Astrocyte of the hippocampus (primary cell): ENCODE measurements around the gene TIMM44.
"Not testable (repeated sequence)": the region's sequence is repeated elsewhere in the genome, so short reads cannot be mapped to it uniquely, and the experiment has no call there.

ENCODE experiments used
- DNase-seq: peaks from one replicate; pipeline ENCODE4 v3.0.0; 2011; ENCODE audit warnings: low read depth, low spot score

Gene TIMM44

GRCh38 chr19:7977021-7977722 is 33.7 kb upstream of the TIMM44 start:
- DNase-seq: no peak

- DNase-seq: no peak
These were observed 33.0 kb upstream of the TIMM44 start for GRCh38 chr19:7976461-7976860.

DNA sequence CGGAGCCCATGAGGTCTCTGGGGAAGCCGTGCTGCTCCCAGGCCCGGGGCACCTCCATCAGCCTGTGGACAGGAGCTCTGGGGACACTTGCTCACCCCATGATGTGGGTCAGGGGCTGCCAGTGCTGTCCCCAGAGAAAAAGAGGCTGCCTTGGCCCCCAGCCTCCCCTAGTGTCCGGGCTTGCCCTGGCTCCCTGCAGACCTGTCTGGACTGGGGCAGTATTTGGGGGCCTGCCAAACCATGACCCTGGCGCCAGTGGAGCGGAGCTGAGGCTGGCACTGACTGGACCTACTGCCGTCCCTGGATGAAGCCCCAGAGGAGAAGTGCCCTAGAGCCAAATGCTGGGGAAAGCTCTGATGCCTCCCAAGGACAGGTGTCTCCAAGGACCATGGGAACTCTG is 31.6 kb upstream of the TIMM44 start:
- peak; percentile 23 for DNase-seq

GRCh38 chr19:7973883-7974282 is 30.4 kb upstream of the TIMM44 start:
- no peak for DNase-seq

- no peak for DNase-seq
These were observed 28.4 kb upstream of the TIMM44 start for GRCh38 chr19:7971553-7972520.

DNA sequence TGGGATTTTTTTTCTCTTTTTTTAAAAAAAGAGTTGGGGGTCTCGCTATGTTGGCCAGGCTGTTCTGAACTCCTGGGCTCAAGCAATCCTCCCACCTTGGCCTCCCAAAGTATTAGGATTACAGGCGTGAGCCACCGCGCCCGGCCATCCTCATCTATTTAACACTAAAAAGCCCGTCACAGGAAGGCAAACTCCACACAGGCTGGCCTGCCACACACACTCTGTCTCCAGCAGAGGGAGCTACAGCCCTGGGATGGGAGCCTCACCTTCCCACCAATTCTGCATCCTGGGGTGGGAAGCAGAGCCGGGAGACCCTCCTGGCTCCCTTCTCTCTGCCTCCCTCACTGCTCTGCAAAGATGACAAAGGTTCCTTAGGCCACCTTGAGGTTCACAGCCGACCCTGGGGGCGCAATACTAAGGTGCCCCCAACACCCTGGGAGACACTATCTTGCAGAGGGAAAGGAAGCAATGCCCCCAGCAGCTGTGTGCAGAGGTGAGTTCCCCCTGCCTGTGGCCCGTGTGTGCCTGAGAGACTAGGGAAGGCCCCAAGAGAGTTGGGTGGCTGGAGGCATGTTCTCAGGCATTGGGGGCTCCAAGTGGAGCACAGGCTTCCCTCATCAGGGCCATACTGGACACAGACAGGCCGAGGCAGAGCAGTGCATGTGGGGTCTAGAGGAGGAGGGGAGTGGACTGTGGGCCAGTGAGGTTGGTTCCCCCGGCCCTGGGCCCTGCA is 27.4 kb upstream of the TIMM44 start:
- peak; percentile 69 for DNase-seq

DNA sequence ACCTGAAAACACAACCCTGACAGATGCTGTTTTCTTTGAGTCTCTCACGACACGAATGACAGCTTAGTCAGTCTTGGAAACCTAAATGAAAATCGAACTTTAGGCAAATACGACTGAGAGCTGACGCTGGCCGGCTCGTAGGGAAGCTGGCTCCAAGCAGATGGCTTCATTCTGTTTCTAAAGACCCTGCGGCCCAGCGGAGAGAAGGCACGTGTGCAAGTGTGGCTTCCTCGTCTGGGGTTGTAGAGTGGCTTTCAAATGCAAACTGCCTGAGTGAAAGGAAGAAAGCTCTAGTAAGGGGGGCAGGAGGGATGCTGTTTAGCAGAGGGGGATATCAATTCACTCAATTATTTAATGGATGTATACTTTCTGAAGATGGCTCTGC is 26.1 kb upstream of the TIMM44 start:
- DNase-seq: no peak

GRCh38 chr19:7968796-7969554 is 25.5 kb upstream of the TIMM44 start:
- no peak for DNase-seq

- no peak for DNase-seq
These were observed 24.7 kb upstream of the TIMM44 start for GRCh38 chr19:7968008-7968795.

GRCh38 chr19:7965921-7966665 is 22.6 kb upstream of the TIMM44 start:
- peak; percentile 57 for DNase-seq

- DNase-seq: no peak
These were observed 21.9 kb upstream of the TIMM44 start for GRCh38 chr19:7965259-7965841.

- DNase-seq: no peak
These were observed 20.1 kb upstream of the TIMM44 start for GRCh38 chr19:7963566-7963965.

GRCh38 chr19:7962644-7963268 is 19.3 kb upstream of the TIMM44 start:
- no peak for DNase-seq

DNA sequence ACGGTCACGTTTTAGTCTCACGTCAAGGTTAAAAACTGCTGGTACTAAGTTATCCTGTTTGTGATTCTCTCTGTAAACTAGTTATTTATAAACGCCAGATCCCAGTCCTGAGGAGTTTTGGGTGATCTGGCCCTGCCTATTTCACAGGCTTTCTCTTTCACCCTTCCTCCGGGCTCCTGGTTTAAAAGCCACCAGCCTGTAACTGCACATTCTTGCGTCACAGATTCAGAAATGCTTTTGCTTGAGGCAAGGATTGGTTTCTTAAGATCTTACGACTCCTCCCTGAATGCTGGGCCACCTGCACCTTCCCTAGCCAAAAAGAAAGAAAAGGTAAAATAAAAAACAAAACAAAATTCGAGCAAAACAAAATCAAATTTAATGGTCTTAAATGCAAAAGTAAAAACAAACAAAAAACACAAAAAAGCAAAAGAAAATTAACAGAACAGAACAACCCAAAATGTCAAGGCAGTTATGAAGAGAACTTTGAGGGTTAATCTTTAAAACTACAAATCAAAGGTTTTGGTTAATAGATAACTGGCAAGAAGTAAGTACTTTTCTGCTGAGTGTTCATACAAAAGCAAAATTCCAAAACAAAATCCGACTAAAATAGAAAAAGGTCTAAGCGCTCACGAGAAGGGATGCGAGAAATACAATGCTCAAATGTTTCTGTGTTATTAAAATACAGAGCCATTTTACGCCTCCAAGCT is 18.6 kb upstream of the TIMM44 start:
- DNase-seq: no peak

DNA sequence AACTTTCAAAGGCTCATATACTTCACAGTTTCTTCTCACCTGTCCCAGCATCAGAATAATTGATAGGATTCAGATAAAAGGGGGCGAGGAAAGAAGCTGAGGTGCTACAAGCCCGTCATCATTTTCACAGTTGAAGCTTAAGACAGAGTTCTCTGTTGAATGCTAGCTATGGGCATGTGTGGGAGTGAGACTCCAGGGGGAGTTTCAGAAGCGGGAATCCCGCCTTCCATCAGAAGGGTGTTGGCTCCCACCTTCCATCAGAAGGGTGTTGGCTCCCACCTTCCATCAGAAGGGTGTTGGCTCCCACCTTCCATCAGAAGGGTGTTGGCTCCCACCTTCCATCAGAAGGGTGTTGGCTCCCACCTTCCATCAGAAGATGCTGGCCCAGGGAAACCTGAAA is 17.6 kb upstream of the TIMM44 start:
- DNase-seq: not testable (repeated sequence)

GRCh38 chr19:7959211-7959610 is 15.7 kb upstream of the TIMM44 start:
- DNase-seq: no peak

GRCh38 chr19:7955696-7956095 is 12.2 kb upstream of the TIMM44 start:
- DNase-seq: no peak

DNA sequence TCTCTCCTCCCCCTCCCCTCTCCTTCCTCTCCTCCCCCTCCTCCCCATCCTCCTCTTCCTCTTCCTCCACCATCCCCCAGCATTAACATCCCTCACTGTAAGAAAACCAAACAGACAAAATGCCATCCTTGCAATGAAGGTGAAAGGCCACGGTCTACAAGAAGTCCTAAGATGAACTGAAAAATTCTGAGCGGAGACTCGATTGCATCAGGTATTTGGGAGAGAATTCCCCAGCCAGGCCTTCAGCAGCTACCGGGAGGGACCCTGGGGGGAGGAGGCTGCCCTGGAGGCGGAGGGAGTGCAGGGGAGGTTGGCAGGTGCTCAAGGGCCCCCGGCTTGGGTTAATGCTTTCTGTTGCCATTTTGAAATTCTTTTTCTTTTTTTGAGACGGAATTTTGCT is 10.1 kb upstream of the TIMM44 start:
- no peak for DNase-seq
